Prostate gland (tissue), 2 donors: Measurements from ENCODE around the gene RSBN1L. TPM values are rescaled to one million over a fixed set of nuclear protein-coding genes. Genes with fewer than 3 reads are reported as not detected.

ENCODE experiments used
- DNase-seq: peaks from one replicate; pipeline ENCODE4 v3.0.0-alpha.2; 2019; ENCODE audit warnings: low spot score
- H3K27ac ChIP-seq, 2 donors: fragments of 200-600 bp; sonication (generic); 2 replicates each; pipeline ENCODE4 v1.5.1; 2017 to 2019
- H3K27me3 ChIP-seq: fragments of 200-600 bp; sonication (generic); replicated peaks from 2 replicates; pipeline ENCODE4 v1.5.1; 2019; ENCODE audit not compliant: insufficient read depth
- H3K36me3 ChIP-seq, 2 donors: fragments of 200-600 bp; sonication (generic); 1 replicate in 1 of 2; 2 replicates in 1 of 2; pipeline versions ENCODE4 v1.5.1 to v1.8.1; 2017 to 2019
- H3K4me1 ChIP-seq: fragments of 200-600 bp; sonication (generic); replicated peaks from 2 replicates; pipeline ENCODE4 v1.5.1; 2019
- H3K4me3 ChIP-seq, 2 donors: fragments of 200-600 bp; sonication (generic); 2 replicates each; pipeline ENCODE4 v1.5.1; 2017 to 2019
- H3K9me3 ChIP-seq: fragments of 200-600 bp; sonication (generic); 2 replicates; pipeline ENCODE4 v1.5.1; 2017
- CTCF ChIP-seq, 4 experiments: fragments of 200-600 bp in 2 of 4; fragments of 450-650 bp in 2 of 4; sonication (generic) in 2 of 4; IDR thresholded peaks; 1 replicate in 3 of 4; 2 replicates in 1 of 4; pipeline ENCODE4 v1.5.1; 2016 to 2019; ENCODE audit warnings: antibody characterized with exemption in 4 of 4, mild to moderate bottlenecking in 2 of 4, moderate library complexity in 2 of 4
- POLR2A ChIP-seq: fragments of 450-650 bp; IDR thresholded peaks from one replicate; pipeline ENCODE4 v1.6.1; 2016; ENCODE audit warnings: antibody characterized with exemption, mild to moderate bottlenecking
- POLR2AphosphoS5 ChIP-seq: sonication (generic); formaldehyde crosslinking; IDR thresholded peaks from one replicate; pipeline ENCODE4 v1.6.1; 2017; ENCODE audit warnings: antibody characterized with exemption
- WGBS: methylation state at CpG from one replicate; pipeline ENCODE4 v1.1.5; 2018; 5-methylcytosine and 5-hydroxymethylcytosine counted together
- intact Hi-C: fragments of 100-400 bp; cut with DNase I; formaldehyde crosslinking; loops from one replicate; pipeline ENCODE4 v1.14.2; 2022
- total RNA-seq, 2 donors: library from RNA; depleted of rRNA; stranded (reverse); fragments of >200 nt; gene quantifications; one replicate each; pipeline ENCODE4 v1.1.0, GENCODE V29; 2016

RSBN1L gene
- total RNA-seq, 2 donors from 2014 or later: 19.4 to 20.7 TPM

DNA sequence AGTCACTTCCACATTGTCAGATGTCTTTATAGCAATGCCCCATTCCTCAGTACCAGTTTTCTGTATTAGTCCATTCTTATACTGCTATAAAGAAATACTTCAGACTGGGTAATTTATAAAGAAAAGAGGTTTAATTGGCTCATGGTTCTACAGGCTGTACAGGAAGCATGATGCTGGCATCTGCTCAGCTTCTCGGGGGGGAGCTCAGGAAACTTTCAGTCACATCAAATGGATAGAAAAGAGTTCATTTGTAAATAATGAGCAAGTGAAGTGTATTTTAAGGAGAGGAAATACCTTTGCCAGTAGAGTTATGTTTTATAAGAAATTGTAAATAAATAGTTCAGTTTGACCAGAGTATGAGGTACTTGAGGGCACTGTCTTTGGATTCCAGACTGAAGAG, 51.5 kb downstream of the RSBN1L start:
- no peaks in the 10 kb centered on the region for H3K4me1 ChIP-seq
- H3K36me3 ChIP-seq: no peaks in the 10 kb centered on the region
- intact Hi-C loops: no loop called here
- WGBS: 71% methylated on average over 1 of the region's 1 CpG
- no peaks in the 10 kb centered on the region for H3K27me3 ChIP-seq
- no peak overlapping the region for H3K27ac ChIP-seq
- no peak for DNase-seq
- TF ChIP-seq POLR2AphosphoS5: no peak
- no peak for TF ChIP-seq CTCF (IDR thresholded peaks at IDR 0.05)
- no peak for TF ChIP-seq POLR2A
- no peak overlapping the region for H3K4me3 ChIP-seq
- H3K9me3 ChIP-seq: no peaks in the 10 kb centered on the region

DNA sequence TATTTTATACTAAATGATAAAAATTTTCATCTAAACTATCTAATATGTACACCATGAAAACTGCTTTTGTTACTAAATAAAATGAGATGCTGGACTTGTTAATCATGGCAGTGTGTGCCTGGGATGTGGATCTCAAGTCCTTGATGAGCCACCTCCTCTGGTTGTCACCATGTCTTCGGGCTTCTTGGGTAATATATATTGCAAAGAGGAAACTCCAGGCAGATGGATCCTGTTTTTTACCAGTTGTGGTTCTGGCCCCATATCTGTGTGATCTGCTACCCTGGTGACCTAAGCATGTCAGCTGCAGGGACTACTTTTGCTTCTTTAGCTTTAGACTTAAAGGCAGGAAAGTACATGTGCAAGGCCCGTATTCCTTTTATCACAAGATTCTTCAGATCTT, 55.8 kb downstream of the RSBN1L start:
- Histone ChIP-seq H3K4me3 (no peak overlapping the region), H3K4me1 (no peaks in the 10 kb centered on the region), H3K27me3 (no peaks in the 10 kb centered on the region), H3K36me3 (no peaks in the 10 kb centered on the region), H3K9me3 (no peaks in the 10 kb centered on the region), H3K27ac (no peak overlapping the region)
- no peak for DNase-seq
- intact Hi-C loops: no loop called here
- 87% methylated on average over 2 of the region's 2 CpGs for WGBS
- TF ChIP-seq POLR2AphosphoS5: no peak
- TF ChIP-seq CTCF (IDR thresholded peaks at IDR 0.05): no peak
- no peak for TF ChIP-seq POLR2A

DNA sequence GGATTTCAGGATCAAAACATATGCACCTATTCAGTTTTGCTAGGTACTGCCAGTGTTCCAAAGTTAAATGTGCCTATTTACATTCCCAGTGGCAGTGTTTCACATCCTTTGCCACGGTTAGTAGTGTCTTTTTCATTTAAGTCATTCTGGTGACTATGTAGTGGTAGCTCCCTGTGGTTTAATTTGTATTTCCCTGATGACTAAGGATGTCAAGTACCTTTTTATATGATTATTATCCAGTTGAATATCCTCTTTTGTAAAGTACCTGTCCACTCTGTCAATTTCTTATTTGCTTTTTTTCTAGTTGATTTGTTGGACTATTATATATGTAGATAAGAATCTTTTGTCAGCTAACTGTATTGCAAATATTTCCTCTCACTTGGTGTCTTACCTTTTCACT, 56.9 kb downstream of the RSBN1L start:
- no peak for TF ChIP-seq CTCF (IDR thresholded peaks at IDR 0.05)
- TF ChIP-seq POLR2A: no peak
- TF ChIP-seq POLR2AphosphoS5: no peak
- Histone ChIP-seq H3K27ac (no peak overlapping the region), H3K9me3 (no peaks in the 10 kb centered on the region), H3K36me3 (no peaks in the 10 kb centered on the region), H3K4me3 (no peak overlapping the region), H3K4me1 (no peaks in the 10 kb centered on the region), H3K27me3 (no peaks in the 10 kb centered on the region)
- 43% methylated on average over 1 of the region's 1 CpG for WGBS
- DNase-seq: no peak
- intact Hi-C loops: no loop called here

DNA sequence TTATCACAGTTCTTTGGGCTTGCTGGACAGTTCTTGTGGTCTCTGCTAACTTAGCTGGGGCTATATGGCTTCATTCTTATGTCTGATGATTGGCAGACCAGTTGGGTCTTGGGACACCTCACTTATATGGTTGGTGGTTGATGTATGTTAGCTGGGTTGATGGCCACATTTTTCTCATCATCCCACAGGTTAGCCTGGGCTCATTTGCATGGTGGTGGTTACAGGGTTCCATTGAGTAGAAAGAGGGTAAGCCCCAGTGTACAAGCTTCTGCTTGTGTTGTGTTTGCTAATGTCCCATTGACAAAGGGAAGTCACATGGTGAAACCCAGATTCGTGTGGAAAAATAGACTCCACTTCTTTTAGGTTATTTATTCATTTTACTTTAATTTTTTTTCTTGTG, 61.3 kb downstream of the RSBN1L start:
- no peaks in the 10 kb centered on the region for H3K36me3 ChIP-seq
- H3K4me1 ChIP-seq: no peaks in the 10 kb centered on the region
- intact Hi-C loops: loop anchor here (5.0 kb wide), 2 partner anchors 60 to 100 kb away; partner anchors contain the start of gene RSBN1L
- no peak for TF ChIP-seq POLR2AphosphoS5
- H3K27ac ChIP-seq: no peak overlapping the region
- DNase-seq: no peak
- no peaks in the 10 kb centered on the region for H3K9me3 ChIP-seq
- no peaks in the 10 kb centered on the region for H3K27me3 ChIP-seq
- H3K4me3 ChIP-seq: no peak overlapping the region
- 15% methylated on average over 1 of the region's 1 CpG for WGBS

DNA sequence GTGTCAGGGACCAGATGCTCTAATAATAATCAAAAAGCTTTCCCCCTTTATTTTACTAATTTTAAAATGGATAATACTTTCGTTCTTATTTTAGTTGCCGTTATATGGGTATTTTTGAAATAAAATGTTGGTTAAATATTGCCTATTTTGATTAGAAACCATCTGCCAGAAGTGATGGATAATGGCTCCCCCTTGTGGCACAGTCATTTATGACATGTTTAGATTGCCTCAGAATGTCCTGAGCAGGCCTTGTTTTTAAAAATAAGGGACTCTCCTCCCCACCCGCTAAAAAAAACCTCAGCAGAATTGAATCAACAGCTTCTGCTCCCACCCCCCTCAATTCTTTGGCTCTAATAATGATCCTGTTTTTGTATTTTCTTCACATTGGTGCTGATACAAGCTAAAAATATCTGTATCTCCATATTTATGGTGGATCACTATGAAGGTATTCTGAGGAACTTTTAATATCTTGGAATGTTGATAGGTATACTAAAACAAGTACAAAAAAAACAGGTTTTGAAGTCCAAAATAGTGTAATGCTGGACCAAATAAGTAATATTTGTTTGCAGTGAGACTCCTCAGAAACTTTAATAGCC, 63.1 kb downstream of the RSBN1L start:
- Histone ChIP-seq H3K4me1 (no peaks in the 10 kb centered on the region), H3K9me3 (no peaks in the 10 kb centered on the region), H3K36me3 (no peaks in the 10 kb centered on the region), H3K4me3 (no peak overlapping the region), H3K27ac (no peak overlapping the region), H3K27me3 (no peaks in the 10 kb centered on the region)
- peak; percentile 70 for DNase-seq
- TF ChIP-seq POLR2AphosphoS5: peak; percentile 43
- peak; percentile 67 to 95 (median 82) for TF ChIP-seq CTCF (IDR thresholded peaks at IDR 0.05)
- no peak for TF ChIP-seq POLR2A
- 6% methylated on average over 3 of the region's 3 CpGs for WGBS
- intact Hi-C loops: loop anchor here (5.0 kb wide), 2 partner anchors 62 to 102 kb away; partner anchors contain the start of gene RSBN1L
